GM12878 (cell line): Measurements from ENCODE around the gene SUGP1.

Experiments
- CREB1 ChIP-seq: IDR thresholded peaks from 2 replicates; pipeline ENCODE4 v1.6.1; 2012; ENCODE audit warnings: low read depth, mild to moderate bottlenecking, inconsistent platforms
- GATAD2B ChIP-seq: fragments of 450-650 bp; conservative IDR thresholded peaks from 2 replicates; pipeline ENCODE4 v1.6.1; 2017; ENCODE audit warnings: low read depth, mild to moderate bottlenecking, moderate library complexity
- NR2C2 ChIP-seq: IDR thresholded peaks from 2 replicates; pipeline ENCODE4 v1.6.1; 2011; ENCODE audit warnings: borderline replicate concordance, low read depth; ENCODE audit not compliant: control insufficient read depth, insufficient read length
- SMC3 ChIP-seq: IDR thresholded peaks from 2 replicates; pipeline ENCODE4 v1.6.1; 2011; ENCODE audit warnings: low read length, improper control_type of control experiment, borderline replicate concordance
- TAF1 ChIP-seq: IDR thresholded peaks from 2 replicates; pipeline ENCODE4 v1.6.1; 2011; ENCODE audit warnings: mild to moderate bottlenecking, low read depth, low read length, borderline replicate concordance
- TF ChIP-seq, protein P1 (sequence below): IDR thresholded peaks from 2 replicates; pipeline ENCODE4 v1.6.1; 2012; ENCODE audit warnings: low read length, inconsistent platforms
- TF ChIP-seq, protein P2 (sequence below): IDR thresholded peaks from 2 replicates; pipeline ENCODE4 v1.6.1; 2011; ENCODE audit warnings: low read depth, low read length, improper control_type of control experiment, borderline replicate concordance
- TF ChIP-seq, protein P3 (sequence below): fragments of 450-650 bp; conservative IDR thresholded peaks from 2 replicates; pipeline ENCODE4 v1.6.1; 2017; ENCODE audit warnings: mild to moderate bottlenecking, moderate library complexity
- TF ChIP-seq, protein P4 (sequence below), 3 experiments: IDR thresholded peaks in 2 of 3; conservative IDR thresholded peaks in 1 of 3; 2 replicates each; pipeline ENCODE4 v1.5.1; 2011; ENCODE audit warnings: low read depth in 3 of 3, low read length in 3 of 3, mild to moderate bottlenecking in 3 of 3, control low read depth in 2 of 3, moderate library complexity in 2 of 3, inconsistent platforms in 1 of 3, mixed read lengths in 1 of 3; ENCODE audit not compliant: control insufficient read depth in 2 of 3, insufficient read depth in 1 of 3; ENCODE audit errors: extremely low read depth in 1 of 3
- TF ChIP-seq, protein P5 (sequence below): IDR thresholded peaks from 2 replicates; pipeline ENCODE4 v1.6.1; 2011; ENCODE audit warnings: borderline replicate concordance, low read depth, mild to moderate bottlenecking, moderate library complexity, mixed read lengths, low read length; ENCODE audit not compliant: insufficient read depth; ENCODE audit errors: extremely low read length

DNA sequence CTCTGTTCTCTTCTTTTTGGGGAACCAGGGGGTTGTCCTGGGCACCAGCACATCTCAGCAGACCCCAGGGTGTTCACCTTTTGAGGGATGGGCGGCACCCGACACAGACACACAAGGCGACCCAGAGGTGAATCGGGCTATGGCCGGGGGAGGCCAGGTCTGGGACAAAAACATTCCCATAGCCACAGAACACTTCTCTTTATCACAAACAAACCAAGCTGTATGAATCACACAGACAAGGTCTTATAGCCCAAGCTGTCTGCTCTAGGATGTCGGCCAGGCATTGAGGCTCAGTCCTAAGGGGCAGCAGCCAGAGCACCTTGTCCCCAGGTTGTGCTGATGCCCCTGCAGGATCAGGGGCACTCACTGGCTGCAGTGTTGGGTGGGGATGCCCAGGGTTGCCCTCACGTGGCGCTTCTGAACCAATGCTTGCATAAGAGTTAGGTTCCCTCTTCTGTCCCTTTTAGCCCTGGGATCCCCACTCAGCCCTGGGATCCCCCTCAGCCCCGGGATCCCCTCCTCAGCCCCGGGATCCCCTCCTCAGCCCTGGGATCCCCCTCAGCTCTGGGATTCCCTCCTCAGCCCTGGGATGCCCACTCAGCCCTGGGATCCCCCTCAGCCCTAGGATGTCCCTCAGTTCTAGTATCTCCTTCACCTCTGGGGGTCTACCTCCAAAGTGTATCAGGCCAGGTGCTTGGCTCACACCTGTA lies 27.2 kb upstream of the SUGP1 start:
- TF ChIP-seq, protein P1, sequence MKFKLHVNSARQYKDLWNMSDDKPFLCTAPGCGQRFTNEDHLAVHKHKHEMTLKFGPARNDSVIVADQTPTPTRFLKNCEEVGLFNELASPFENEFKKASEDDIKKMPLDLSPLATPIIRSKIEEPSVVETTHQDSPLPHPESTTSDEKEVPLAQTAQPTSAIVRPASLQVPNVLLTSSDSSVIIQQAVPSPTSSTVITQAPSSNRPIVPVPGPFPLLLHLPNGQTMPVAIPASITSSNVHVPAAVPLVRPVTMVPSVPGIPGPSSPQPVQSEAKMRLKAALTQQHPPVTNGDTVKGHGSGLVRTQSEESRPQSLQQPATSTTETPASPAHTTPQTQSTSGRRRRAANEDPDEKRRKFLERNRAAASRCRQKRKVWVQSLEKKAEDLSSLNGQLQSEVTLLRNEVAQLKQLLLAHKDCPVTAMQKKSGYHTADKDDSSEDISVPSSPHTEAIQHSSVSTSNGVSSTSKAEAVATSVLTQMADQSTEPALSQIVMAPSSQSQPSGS, result no peak
- no peak for TF ChIP-seq NR2C2
- TF ChIP-seq GATAD2B, result no peak
- TF ChIP-seq SMC3, result no peak
- TF ChIP-seq, protein P2, sequence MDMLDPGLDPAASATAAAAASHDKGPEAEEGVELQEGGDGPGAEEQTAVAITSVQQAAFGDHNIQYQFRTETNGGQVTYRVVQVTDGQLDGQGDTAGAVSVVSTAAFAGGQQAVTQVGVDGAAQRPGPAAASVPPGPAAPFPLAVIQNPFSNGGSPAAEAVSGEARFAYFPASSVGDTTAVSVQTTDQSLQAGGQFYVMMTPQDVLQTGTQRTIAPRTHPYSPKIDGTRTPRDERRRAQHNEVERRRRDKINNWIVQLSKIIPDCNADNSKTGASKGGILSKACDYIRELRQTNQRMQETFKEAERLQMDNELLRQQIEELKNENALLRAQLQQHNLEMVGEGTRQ, result no peak
- TF ChIP-seq, protein P3, sequence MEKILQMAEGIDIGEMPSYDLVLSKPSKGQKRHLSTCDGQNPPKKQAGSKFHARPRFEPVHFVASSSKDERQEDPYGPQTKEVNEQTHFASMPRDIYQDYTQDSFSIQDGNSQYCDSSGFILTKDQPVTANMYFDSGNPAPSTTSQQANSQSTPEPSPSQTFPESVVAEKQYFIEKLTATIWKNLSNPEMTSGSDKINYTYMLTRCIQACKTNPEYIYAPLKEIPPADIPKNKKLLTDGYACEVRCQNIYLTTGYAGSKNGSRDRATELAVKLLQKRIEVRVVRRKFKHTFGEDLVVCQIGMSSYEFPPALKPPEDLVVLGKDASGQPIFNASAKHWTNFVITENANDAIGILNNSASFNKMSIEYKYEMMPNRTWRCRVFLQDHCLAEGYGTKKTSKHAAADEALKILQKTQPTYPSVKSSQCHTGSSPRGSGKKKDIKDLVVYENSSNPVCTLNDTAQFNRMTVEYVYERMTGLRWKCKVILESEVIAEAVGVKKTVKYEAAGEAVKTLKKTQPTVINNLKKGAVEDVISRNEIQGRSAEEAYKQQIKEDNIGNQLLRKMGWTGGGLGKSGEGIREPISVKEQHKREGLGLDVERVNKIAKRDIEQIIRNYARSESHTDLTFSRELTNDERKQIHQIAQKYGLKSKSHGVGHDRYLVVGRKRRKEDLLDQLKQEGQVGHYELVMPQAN, result no peak
- TF ChIP-seq TAF1, result no peak
- TF ChIP-seq CREB1, result no peak
- TF ChIP-seq, protein P4, sequence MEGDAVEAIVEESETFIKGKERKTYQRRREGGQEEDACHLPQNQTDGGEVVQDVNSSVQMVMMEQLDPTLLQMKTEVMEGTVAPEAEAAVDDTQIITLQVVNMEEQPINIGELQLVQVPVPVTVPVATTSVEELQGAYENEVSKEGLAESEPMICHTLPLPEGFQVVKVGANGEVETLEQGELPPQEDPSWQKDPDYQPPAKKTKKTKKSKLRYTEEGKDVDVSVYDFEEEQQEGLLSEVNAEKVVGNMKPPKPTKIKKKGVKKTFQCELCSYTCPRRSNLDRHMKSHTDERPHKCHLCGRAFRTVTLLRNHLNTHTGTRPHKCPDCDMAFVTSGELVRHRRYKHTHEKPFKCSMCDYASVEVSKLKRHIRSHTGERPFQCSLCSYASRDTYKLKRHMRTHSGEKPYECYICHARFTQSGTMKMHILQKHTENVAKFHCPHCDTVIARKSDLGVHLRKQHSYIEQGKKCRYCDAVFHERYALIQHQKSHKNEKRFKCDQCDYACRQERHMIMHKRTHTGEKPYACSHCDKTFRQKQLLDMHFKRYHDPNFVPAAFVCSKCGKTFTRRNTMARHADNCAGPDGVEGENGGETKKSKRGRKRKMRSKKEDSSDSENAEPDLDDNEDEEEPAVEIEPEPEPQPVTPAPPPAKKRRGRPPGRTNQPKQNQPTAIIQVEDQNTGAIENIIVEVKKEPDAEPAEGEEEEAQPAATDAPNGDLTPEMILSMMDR (IDR thresholded peaks at IDR 0.05 in 2 of 3, conservative IDR thresholded peaks at IDR 0.05 in 1 of 3; ENCODE audit: control insufficient read depth in 2 of 3, extremely low read depth in 1 of 3, insufficient read depth in 1 of 3, low read depth in 3 of 3, low read length in 3 of 3), result no peak
- TF ChIP-seq, protein P5, sequence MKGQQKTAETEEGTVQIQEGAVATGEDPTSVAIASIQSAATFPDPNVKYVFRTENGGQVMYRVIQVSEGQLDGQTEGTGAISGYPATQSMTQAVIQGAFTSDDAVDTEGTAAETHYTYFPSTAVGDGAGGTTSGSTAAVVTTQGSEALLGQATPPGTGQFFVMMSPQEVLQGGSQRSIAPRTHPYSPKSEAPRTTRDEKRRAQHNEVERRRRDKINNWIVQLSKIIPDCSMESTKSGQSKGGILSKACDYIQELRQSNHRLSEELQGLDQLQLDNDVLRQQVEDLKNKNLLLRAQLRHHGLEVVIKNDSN, result no peak
